Germinal center (tissue), 1 donor: ENCODE measurements around the gene GCA.
A peak's percentile ranks its signal among the peaks of the same experiment; 100 is the strongest.

ENCODE experiments used
- DNase-seq: peaks from one replicate; pipeline ENCODE4 v3.0.0; 2012; ENCODE audit warnings: mixed read lengths, low spot score

GCA gene

GRCh38 chr2:162343824-162344616 is at the start of gene GCA:
TSS of gene GCA (plus strand) at chr2:162344132. CDS start at chr2:162344249, 117 bp downstream.
- DNase-seq, result peak; percentile 95

GRCh38 chr2:162295009-162295408 is 48.9 kb upstream of the GCA start:
- DNase-seq, result no peak

- DNase-seq, result peak; percentile 25
These were observed 45.9 kb upstream of the GCA start for GRCh38 chr2:162297925-162298552.

GRCh38 chr2:162298669-162299335 is 45.1 kb upstream of the GCA start:
- no peak for DNase-seq

- DNase-seq, result no peak
These were observed 43.7 kb upstream of the GCA start for GRCh38 chr2:162300266-162300665.

GRCh38 chr2:162301151-162301804 is 42.7 kb upstream of the GCA start:
- DNase-seq, result peak; percentile 14

- DNase-seq, result no peak
These were observed 42.1 kb upstream of the GCA start for GRCh38 chr2:162301877-162302276.

- no peak for DNase-seq
These were observed 38.0 kb upstream of the GCA start for GRCh38 chr2:162305901-162306300.

- DNase-seq, result no peak
These were observed 35.0 kb upstream of the GCA start for GRCh38 chr2:162308747-162309503.

GRCh38 chr2:162312853-162313252 is 31.1 kb upstream of the GCA start:
- no peak for DNase-seq

- DNase-seq, result no peak
These were observed 28.0 kb upstream of the GCA start for GRCh38 chr2:162315938-162316337.

GRCh38 chr2:162316590-162316989 is 27.3 kb upstream of the GCA start:
- DNase-seq, result no peak

- DNase-seq, result no peak
These were observed 26.7 kb upstream of the GCA start for GRCh38 chr2:162317058-162317742.

- DNase-seq, result no peak
These were observed 26.0 kb upstream of the GCA start for GRCh38 chr2:162317861-162318327.

GRCh38 chr2:162318328-162319180 is 25.4 kb upstream of the GCA start, which contains the start of gene IFIH1:
TSS of gene IFIH1 (minus strand) at chr2:162318684. CDS start at chr2:162318307, 377 bp downstream.
- peak; percentile 83 for DNase-seq

- DNase-seq, result no peak
These were observed 22.9 kb upstream of the GCA start for GRCh38 chr2:162320864-162321517.

GRCh38 chr2:162324953-162325352 is 19.0 kb upstream of the GCA start:
- DNase-seq, result no peak

GRCh38 chr2:162327134-162327769 is 16.7 kb upstream of the GCA start:
- peak; percentile 15 for DNase-seq

- DNase-seq, result no peak
These were observed 16.1 kb upstream of the GCA start for GRCh38 chr2:162327806-162328205.
